OCI-LY7 (cell line): ENCODE measurements around the gene CACNA1H. TPM values are rescaled to one million over a fixed set of nuclear protein-coding genes. Genes with fewer than 3 reads are reported as not detected.
"Not testable (repeated sequence)": the region's sequence is repeated elsewhere in the genome, so short reads cannot be mapped to it uniquely, and the experiment has no call there.

Experiments
- BruUV-seq: library from RNA; stranded (reverse); fragments of 400-500 nt; replicated peaks from 2 replicates; lab custom pipeline; 2021; lab: Mats Ljungman, UMichigan
- CTCF ChIA-PET: fragments of 300-600 bp; sonication (Branson Sonifier 250); formaldehyde crosslinking; loops from one replicate; lab custom pipeline; 2022; ENCODE audit warnings: antibody characterized with exemption; ENCODE audit not compliant: unreplicated experiment; lab: Charles Lee
- POLR2A ChIA-PET: fragments of 300-600 bp; sonication (Branson Sonifier 250); formaldehyde crosslinking; loops from one replicate; lab custom pipeline; 2022; ENCODE audit warnings: antibody characterized with exemption; lab: Charles Lee
- DNase-seq: peaks from one replicate; pipeline ENCODE4 v3.0.0-alpha.2; 2015; ENCODE audit warnings: low spot score
- H2AFZ ChIP-seq: fragments of 200-600 bp; sonication (generic), shearing (Covaris generic); 2 replicates; pipeline ENCODE4 v1.6.1; 2014; ENCODE audit warnings: mild to moderate bottlenecking, antibody characterized with exemption, low read length, moderate library complexity
- H3K27ac ChIP-seq: fragments of 200-600 bp; sonication (generic); 2 replicates; pipeline ENCODE4 v1.5.1; 2014; ENCODE audit warnings: mixed run types, low read depth, mild to moderate bottlenecking, moderate library complexity, low read length, inconsistent platforms; ENCODE audit not compliant: poor library complexity, severe bottlenecking
- H3K36me3 ChIP-seq: fragments of 200-600 bp; sonication (generic); 2 replicates; pipeline ENCODE4 v1.6.1; 2014; ENCODE audit warnings: mild to moderate bottlenecking, antibody characterized with exemption, low read length, moderate library complexity, mixed read lengths; ENCODE audit not compliant: insufficient read depth
- H3K4me1 ChIP-seq: fragments of 200-600 bp; sonication (generic); 2 replicates; pipeline ENCODE4 v1.5.1; 2014; ENCODE audit warnings: mild to moderate bottlenecking, low read length; ENCODE audit not compliant: insufficient read depth, poor library complexity, severe bottlenecking
- H3K4me2 ChIP-seq: fragments of 200-600 bp; sonication (generic); 2 replicates; pipeline ENCODE4 v1.6.1; 2014; ENCODE audit warnings: mild to moderate bottlenecking, low read length
- H3K4me3 ChIP-seq: fragments of 200-600 bp; sonication (generic); 2 replicates; pipeline ENCODE4 v1.5.1; 2014; ENCODE audit warnings: mild to moderate bottlenecking, low read depth, low read length; ENCODE audit not compliant: poor library complexity, severe bottlenecking
- H3K79me2 ChIP-seq: fragments of 200-600 bp; sonication (generic); 2 replicates; pipeline ENCODE4 v1.6.1; 2016; ENCODE audit warnings: low read depth, mild to moderate bottlenecking, low read length, moderate library complexity, mixed read lengths; ENCODE audit not compliant: insufficient read depth
- H3K9me2 ChIP-seq: fragments of 200-600 bp; sonication (generic); 2 replicates; pipeline ENCODE4 v1.6.1; 2016; ENCODE audit warnings: mild to moderate bottlenecking, low read length, mixed read lengths; ENCODE audit not compliant: insufficient read depth
- H3K9me3 ChIP-seq: fragments of 200-600 bp; sonication (generic); 2 replicates; pipeline ENCODE4 v1.6.1; 2014; ENCODE audit warnings: mild to moderate bottlenecking, mixed run types, low read length, mixed read lengths
- H4K20me1 ChIP-seq: fragments of 200-600 bp; sonication (generic); 2 replicates; pipeline ENCODE4 v1.6.1; 2014; ENCODE audit warnings: mild to moderate bottlenecking, antibody characterized with exemption, low read length, moderate library complexity, mixed read lengths; ENCODE audit not compliant: insufficient read depth
- CTCF ChIP-seq: fragments of 200-600 bp; sonication (generic); conservative IDR thresholded peaks from 2 replicates; pipeline ENCODE4 v1.5.1; 2014; ENCODE audit warnings: mild to moderate bottlenecking, antibody characterized with exemption, low read length, moderate library complexity, mixed read lengths
- intact Hi-C: fragments of 100-400 bp; cut with micrococcal nuclease; formaldehyde crosslinking; loops from one replicate; pipeline ENCODE4 v1.10.0; 2022; ENCODE audit not compliant: unreplicated experiment
- total RNA-seq, 2 experiments: library from RNA; depleted of rRNA in 1 of 2; stranded (reverse); fragments of >200 nt in 1 of 2; shearing (Covaris generic) in 1 of 2; gene quantifications; 2 replicates each; pipeline ENCODE4 v1.2.3, GENCODE V29; 2014 to 2022

CACNA1H gene
- total RNA-seq, 2 experiments from 2014 or later: not detected

- H4K20me1 ChIP-seq, H3K27ac ChIP-seq, H3K4me2 ChIP-seq, H3K36me3 ChIP-seq, H3K79me2 ChIP-seq, BruUV-seq, H3K9me2 ChIP-seq, DNase-seq, H3K4me1 ChIP-seq, H3K9me3 ChIP-seq, POLR2A ChIA-PET, H2AFZ ChIP-seq, intact Hi-C loops, CTCF ChIA-PET, H3K4me3 ChIP-seq: not testable (repeated sequence)
These were observed 79.3 kb downstream of the CACNA1H start for GRCh38 chr16:1232049-1232748.

GRCh38 chr16:1236659-1237058 lies 83.8 kb downstream of the CACNA1H start:
- H3K36me3 ChIP-seq, intact Hi-C loops, DNase-seq, H3K4me1 ChIP-seq, H3K27ac ChIP-seq, H2AFZ ChIP-seq, CTCF ChIA-PET, H4K20me1 ChIP-seq, H3K4me2 ChIP-seq, H3K9me3 ChIP-seq, POLR2A ChIA-PET, BruUV-seq, H3K4me3 ChIP-seq, H3K9me2 ChIP-seq, H3K79me2 ChIP-seq: not testable (repeated sequence)

GRCh38 chr16:1237990-1238389 lies 85.1 kb downstream of the CACNA1H start:
- BruUV-seq: no TSS peak
- H3K36me3 ChIP-seq: no peaks in the 10 kb centered on the region
- no peaks in the 10 kb centered on the region for H4K20me1 ChIP-seq

GRCh38 chr16:1238909-1239308 lies 86.0 kb downstream of the CACNA1H start:
- CTCF ChIA-PET, intact Hi-C loops, H3K9me3 ChIP-seq, BruUV-seq, H4K20me1 ChIP-seq, H3K4me3 ChIP-seq, H3K9me2 ChIP-seq, H3K36me3 ChIP-seq, H3K27ac ChIP-seq, DNase-seq, H3K4me2 ChIP-seq, H3K79me2 ChIP-seq, POLR2A ChIA-PET, H2AFZ ChIP-seq, H3K4me1 ChIP-seq: not testable (repeated sequence)

More at GRCh38 chr16:1237990-1238389, 85.1 kb downstream of the CACNA1H start:
- Histone ChIP-seq H3K9me2 (no peaks in the 10 kb centered on the region), H3K9me3 (no peaks in the 10 kb centered on the region), H3K4me3 (no peak overlapping the region), H3K79me2 (no peaks in the 10 kb centered on the region), H2AFZ (no peak overlapping the region), H3K4me2 (no peak overlapping the region), H3K27ac (no peak overlapping the region), H3K4me1 (no peaks in the 10 kb centered on the region)
- DNase-seq: no peak
- ChIA-PET POLR2A (no interaction called here), CTCF (no interaction called here)
- TF ChIP-seq CTCF: no peak
- intact Hi-C loops: no loop called here

GRCh38 chr16:1239575-1239974 lies 86.7 kb downstream of the CACNA1H start:
- H3K4me1 ChIP-seq, CTCF ChIA-PET, BruUV-seq, H3K9me3 ChIP-seq, H3K9me2 ChIP-seq, DNase-seq, H2AFZ ChIP-seq, POLR2A ChIA-PET, intact Hi-C loops, H3K36me3 ChIP-seq, H3K4me3 ChIP-seq, H4K20me1 ChIP-seq, H3K4me2 ChIP-seq, H3K79me2 ChIP-seq, H3K27ac ChIP-seq: not testable (repeated sequence)

- DNase-seq: not testable (repeated sequence)
These were observed 87.5 kb downstream of the CACNA1H start, which contains the start of gene TPSAB1 for GRCh38 chr16:1240436-1240835. Gene TPSAB1 (plus strand): TSS chr16:1240705. CDS start chr16:1240939, 234 bp downstream.

More at GRCh38 chr16:1240436-1240835, 87.5 kb downstream of the CACNA1H start, which contains the start of gene TPSAB1:
- H3K79me2 ChIP-seq, H3K4me1 ChIP-seq, H2AFZ ChIP-seq, H3K9me3 ChIP-seq, POLR2A ChIA-PET, CTCF ChIA-PET, H4K20me1 ChIP-seq, intact Hi-C loops, H3K36me3 ChIP-seq, H3K4me3 ChIP-seq, H3K27ac ChIP-seq, BruUV-seq, H3K9me2 ChIP-seq, H3K4me2 ChIP-seq: not testable (repeated sequence)
